Stimulated activated CD8-positive, alpha-beta memory T cell treated with anti-CD3 and anti-CD28 coated beads, Interleukin-2, amount 100 ng/mL, for 48 hours (primary cell): ENCODE measurements around the gene ATG101.

Experiments
- DNase-seq, 2 donors: peaks; one replicate each; pipeline ENCODE4 v3.0.0-alpha.2; 2020; ENCODE audit warnings: low read depth in 2 of 2

ATG101 gene, protein sequence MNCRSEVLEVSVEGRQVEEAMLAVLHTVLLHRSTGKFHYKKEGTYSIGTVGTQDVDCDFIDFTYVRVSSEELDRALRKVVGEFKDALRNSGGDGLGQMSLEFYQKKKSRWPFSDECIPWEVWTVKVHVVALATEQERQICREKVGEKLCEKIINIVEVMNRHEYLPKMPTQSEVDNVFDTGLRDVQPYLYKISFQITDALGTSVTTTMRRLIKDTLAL

DNA sequence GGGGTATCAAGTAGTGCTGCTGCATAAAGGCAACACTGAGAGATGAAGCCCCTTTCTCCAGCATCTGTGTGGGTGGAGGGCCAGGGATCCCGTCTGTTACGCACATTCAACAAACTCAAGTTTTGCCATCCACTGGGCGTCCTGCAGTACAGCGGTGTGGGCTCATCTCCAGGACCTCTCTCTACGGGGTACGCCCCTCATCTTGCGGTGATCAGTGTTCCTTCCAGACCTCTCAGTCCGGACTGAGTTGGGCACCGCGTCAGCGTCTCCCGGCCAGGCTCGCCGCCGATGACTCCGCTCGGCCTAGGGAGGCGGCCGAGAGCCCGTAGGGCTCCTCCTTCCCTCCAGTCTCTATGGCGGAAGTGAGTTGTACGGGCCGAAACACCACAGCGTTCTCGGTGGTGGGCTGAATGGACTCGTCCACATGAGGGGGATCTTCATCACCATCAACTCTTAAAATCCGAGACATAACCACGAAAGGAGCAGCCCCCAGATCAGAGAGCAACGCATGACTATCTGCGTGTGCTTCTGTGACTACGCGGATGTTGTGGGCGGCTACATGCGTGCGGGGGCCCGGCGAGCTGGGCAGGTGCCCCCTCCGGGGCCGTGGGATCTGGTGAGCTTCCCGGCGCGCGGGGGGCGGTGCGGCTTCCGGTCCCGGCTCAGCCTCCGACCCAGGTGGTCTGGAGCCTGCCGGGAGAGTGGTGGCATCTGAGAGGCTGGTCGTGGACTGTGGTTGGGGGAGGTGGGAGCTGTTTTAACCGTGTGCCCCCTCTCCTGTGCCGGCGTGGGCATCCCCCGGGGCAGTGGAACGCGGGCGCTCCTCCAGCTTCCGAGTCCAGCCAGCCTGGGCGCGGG is at the start of gene ATG101:
Gene ATG101 (plus strand): TSS at position 652 of the 858 bp plus-strand sequence. CDS start 3,673 bp downstream, outside the sequence.
- peak; percentile 75 to 79 for DNase-seq

DNA sequence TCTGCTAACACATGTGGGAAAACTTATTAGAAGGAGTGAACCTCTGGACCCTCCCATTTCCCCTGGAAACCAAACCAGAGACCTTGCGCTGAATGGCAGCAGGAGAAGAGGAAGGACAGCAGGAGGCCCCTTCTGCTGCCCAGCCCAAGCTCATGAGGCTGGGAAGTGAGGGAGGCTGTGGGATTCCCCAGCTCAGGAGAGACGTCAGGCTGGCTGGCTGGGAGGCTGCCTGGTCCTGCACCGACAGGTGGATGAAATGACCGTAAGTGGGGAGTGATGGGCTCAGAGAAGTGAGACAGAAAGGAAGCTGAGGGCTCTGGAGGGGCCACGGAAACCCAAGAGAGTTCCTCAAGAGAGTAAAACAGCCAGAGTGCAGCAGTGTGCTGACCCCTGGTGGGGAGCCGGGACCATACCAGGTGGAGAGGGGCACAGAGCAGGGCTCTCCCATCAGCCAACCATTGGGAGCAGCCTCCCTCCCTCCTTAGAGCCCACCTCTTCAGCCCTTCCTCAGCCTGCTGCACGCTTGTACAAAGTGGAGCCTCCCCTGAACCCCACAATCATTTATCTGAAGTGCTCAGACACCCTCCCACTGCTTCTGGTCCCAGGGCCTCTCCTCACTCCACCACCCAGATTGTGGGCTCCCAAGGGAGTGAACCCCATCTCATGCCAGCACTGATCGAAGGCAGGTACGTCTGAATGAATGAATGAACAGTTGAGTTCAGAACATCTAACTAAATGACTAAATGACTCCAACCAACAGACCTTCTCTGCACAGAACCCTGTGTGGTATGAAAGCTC is 49.0 kb upstream of the ATG101 start:
- DNase-seq = peak; percentile 46 to 59

GRCh38 chr12:52022841-52023181 is 47.0 kb upstream of the ATG101 start:
- DNase-seq = no peak

- DNase-seq = peak; percentile 90 to 93
Measured at GRCh38 chr12:52023182-52023975, 46.4 kb upstream of the ATG101 start.

DNA sequence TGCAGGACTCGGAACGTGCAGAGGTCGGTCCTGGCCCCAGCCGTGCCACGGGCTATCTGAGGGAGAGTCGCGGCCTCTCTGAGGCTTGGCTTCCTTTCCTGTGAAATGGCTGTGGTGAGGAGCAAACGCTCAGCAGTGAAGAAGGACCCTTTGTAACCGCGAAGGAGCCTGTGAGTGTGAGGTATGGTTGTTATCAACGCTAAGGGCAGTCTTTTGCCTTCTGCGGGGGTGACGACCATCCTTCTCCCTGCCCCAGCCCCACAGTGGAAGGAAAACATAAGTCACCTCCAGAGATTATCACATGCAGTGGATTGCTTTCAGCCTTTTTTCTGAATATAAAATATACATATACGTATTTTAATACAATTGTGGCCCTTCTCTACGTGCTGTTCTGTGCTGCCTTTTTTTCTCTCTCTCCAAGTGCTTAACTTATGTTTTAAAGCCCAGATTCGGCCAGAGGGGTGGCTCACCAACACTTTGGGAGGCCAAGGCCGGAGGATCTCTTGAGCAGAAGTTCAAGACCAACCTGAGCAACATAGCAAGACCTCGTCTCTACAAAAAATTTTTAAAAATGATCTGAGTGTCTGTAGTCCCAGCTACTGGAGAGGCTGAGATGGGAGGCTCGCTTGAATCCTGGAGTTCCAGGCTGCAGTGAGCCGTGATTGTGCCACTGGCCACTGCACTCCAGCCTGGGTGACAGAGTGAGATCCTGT is 45.6 kb upstream of the ATG101 start:
- no peak for DNase-seq

GRCh38 chr12:52024845-52025230 is 44.9 kb upstream of the ATG101 start:
- DNase-seq = peak; percentile 28 to 46

- DNase-seq = no peak
Measured at GRCh38 chr12:52026263-52026662, 43.5 kb upstream of the ATG101 start.

DNA sequence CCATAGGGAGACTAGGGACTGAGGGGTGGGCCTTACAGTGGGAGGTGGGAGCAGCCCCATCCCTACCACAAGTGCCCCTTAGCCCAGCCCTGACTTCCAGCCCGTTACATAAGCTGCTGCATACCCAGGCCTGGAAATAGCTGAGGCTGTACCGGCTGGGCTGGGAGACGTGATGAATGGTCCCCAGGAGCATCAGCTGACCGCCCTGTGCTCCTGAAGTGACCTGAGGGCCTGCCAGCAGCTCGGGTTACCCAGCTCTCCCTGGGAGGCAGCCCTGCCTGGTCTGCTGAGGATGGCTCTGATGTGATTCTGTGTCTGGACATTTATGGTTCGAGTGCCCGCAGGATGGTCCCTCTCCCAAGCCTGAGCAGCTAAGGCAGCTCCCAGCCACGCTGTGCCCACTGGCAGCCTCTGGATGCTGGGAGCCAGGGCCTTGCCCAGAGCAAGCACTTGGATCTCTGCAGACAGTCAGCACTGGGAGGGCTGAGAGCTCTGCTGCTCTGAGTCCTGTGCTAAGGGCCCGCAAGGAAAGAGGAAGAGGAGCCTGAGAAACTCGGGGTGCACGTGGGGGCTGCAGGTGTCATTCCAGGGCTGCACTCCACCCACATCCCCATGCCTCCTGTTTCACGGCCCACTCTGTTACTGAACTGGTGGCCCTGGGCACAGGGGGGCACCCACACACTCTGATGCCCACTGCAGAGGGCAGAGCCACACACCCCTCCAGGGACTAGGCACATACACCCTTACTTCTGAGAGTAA is 42.5 kb upstream of the ATG101 start:
- no peak for DNase-seq

DNA sequence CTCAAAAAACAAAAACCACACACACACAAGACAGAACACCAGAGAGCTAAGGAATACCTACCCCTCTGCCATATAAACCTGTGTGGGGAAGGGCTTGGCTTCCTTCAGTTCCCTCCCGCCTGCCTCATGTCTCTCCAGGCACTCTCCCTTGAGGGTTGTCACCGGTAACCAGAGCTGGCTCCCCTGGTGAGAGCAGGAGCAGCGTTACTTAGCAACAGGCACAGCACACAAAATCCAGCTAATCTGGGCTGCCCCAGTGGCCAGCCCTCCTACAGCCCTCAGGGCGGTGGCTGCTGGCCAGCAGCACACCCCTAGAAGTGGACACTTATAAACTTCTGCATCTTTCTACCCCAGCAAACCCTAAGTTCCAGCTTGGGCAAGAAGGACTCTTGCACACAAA is 40.1 kb upstream of the ATG101 start:
- DNase-seq = no peak

GRCh38 chr12:52032446-52032803 is 37.4 kb upstream of the ATG101 start:
- DNase-seq = no peak

GRCh38 chr12:52032804-52033445 is 36.9 kb upstream of the ATG101 start:
- DNase-seq = peak; percentile 87 to 90

DNA sequence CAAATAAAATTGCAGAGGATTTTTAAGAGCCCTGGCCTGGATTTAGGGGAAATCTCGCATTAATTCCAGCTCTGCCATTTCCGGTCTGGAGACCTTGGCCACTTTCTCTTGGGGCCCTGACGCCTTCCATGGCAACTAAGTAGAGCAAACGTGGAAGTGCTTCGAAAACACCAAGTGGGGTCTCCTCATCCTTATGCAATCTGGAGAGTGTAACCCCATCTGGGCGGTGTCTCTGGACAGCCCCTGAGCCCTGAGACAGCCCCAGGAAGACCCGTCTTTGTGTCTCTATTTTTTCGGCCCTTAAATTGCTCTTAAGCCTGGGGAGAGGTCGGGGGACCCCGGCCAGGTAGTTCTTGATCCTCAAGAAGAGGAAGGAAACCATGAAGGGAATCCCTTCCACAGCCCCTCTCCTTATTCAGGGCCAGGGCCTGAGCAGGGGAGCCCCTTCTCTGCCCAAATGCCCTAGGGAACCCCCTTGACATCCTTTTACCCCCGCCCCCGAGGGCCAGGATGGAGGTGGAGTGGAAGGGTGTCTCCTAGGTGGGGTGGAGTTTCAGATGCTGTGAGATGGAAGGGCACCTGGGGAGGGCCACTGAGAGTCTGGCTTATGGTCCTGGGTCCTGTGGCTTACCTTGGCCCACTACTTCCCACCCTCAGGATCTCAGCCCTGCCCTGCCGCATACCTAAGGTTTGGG is 36.2 kb upstream of the ATG101 start:
- no peak for DNase-seq

GRCh38 chr12:52035190-52035589 is 34.6 kb upstream of the ATG101 start:
- no peak for DNase-seq

GRCh38 chr12:52035926-52036325 is 33.9 kb upstream of the ATG101 start:
- DNase-seq = no peak

GRCh38 chr12:52036587-52037171 is 33.1 kb upstream of the ATG101 start:
- peak; percentile 71 to 72 for DNase-seq

GRCh38 chr12:52037248-52037861 is 32.4 kb upstream of the ATG101 start:
- no peak for DNase-seq

- DNase-seq = no peak
Measured at GRCh38 chr12:52038447-52038846, 31.3 kb upstream of the ATG101 start.

DNA sequence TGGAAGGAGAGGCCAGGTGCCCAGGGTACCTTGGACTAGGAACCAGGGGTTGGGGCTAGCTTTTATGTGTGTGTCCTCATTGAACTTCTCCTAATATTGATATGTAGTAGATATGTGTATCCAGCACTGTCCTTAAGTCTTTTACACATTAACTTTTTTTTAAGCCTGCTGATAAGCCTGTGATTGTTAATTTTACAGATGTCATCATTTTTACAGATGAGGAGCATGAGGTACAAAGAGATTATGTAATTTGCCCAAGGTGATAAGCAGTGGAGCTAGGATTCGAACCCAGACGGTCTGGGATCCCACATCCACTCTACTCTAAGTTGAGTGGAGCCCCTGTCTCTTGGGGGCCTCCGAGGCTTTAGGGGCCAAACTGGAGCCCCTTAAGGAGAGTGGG is 28.7 kb upstream of the ATG101 start:
- no peak for DNase-seq
